CD4-positive, alpha-beta T cell (primary cell): ENCODE data around the gene IGFBP4. TPM values are rescaled to one million over a fixed set of nuclear protein-coding genes. Genes with fewer than 3 reads are reported as not detected.
"Not testable (repeated sequence)": the region's sequence is repeated elsewhere in the genome, so short reads cannot be mapped to it uniquely, and the experiment has no call there.

Experiments used
- ATAC-seq: fragments of 200-7000 bp; cut with Tn5 transposase; one replicate; pipeline ENCODE4 v1.10.0; 2022; ENCODE audit warnings: mild to moderate bottlenecking; ENCODE audit not compliant: poor library complexity
- CTCF ChIA-PET: fragments of 350-600 bp; sonication (Branson Sonifier 250); formaldehyde crosslinking; loops from one replicate; lab custom pipeline; 2021; ENCODE audit warnings: antibody characterized with exemption, inconsistent platforms; lab: Charles Lee
- POLR2A ChIA-PET: fragments of 350-600 bp; sonication (Branson Sonifier 250); formaldehyde crosslinking; loops from one replicate; lab custom pipeline; 2021; ENCODE audit warnings: antibody characterized with exemption, inconsistent platforms; lab: Charles Lee
- DNase-seq, 14 experiments: peaks; one replicate each; pipeline ENCODE4 v3.0.0-alpha.2; 2013 to 2020; ENCODE audit warnings: mixed read lengths in 2 of 14
- H3K27ac ChIP-seq, 2 donors: one replicate each; pipeline versions ENCODE4 v1.5.1 to v1.7.0; 2013; ENCODE audit warnings: low read length in 2 of 2, low read depth in 1 of 2, mild to moderate bottlenecking in 1 of 2
- H3K27me3 ChIP-seq, 2 experiments: 1 replicate in 1 of 2; 2 replicates in 1 of 2; pipeline versions ENCODE4 v1.6.1 to v1.7.0; 2013; ENCODE audit warnings: low read length in 2 of 2, control low read depth in 1 of 2, mild to moderate bottlenecking in 1 of 2, moderate library complexity in 1 of 2; ENCODE audit not compliant: insufficient read depth in 2 of 2, control insufficient read depth in 1 of 2
- H3K36me3 ChIP-seq: one replicate; pipeline ENCODE4 v1.6.1; 2013; ENCODE audit warnings: low read length, control low read depth; ENCODE audit not compliant: insufficient read depth
- H3K4me1 ChIP-seq: one replicate; pipeline ENCODE4 v1.6.1; 2013; ENCODE audit warnings: low read length, control low read depth; ENCODE audit not compliant: insufficient read depth
- H3K4me3 ChIP-seq: one replicate; pipeline ENCODE4 v1.5.1; 2013; ENCODE audit warnings: mild to moderate bottlenecking, low read length, moderate library complexity
- H3K9me3 ChIP-seq, 2 experiments: 1 replicate in 1 of 2; 2 replicates in 1 of 2; pipeline versions ENCODE4 v1.6.1 to v1.7.0; 2013; ENCODE audit warnings: low read length in 2 of 2, mild to moderate bottlenecking in 2 of 2, control low read depth in 1 of 2, moderate library complexity in 1 of 2; ENCODE audit not compliant: control insufficient read depth in 1 of 2, insufficient read depth in 1 of 2
- H3K27ac Mint-ChIP-seq: one replicate; pipeline ENCODE4 v1.8.0; 2020; ENCODE audit warnings: mixed read lengths
- H3K27me3 Mint-ChIP-seq: one replicate; pipeline ENCODE4 v1.8.0; 2021; ENCODE audit warnings: mixed read lengths
- H3K36me3 Mint-ChIP-seq: one replicate; pipeline ENCODE4 v1.8.0; 2021; ENCODE audit warnings: low read depth, mixed read lengths
- H3K4me1 Mint-ChIP-seq: one replicate; pipeline ENCODE4 v1.8.0; 2021; ENCODE audit warnings: low read depth, mixed read lengths
- H3K4me3 Mint-ChIP-seq: one replicate; pipeline ENCODE4 v1.8.0; 2020; ENCODE audit warnings: mild to moderate bottlenecking, mixed read lengths
- H3K9me3 Mint-ChIP-seq: one replicate; pipeline ENCODE4 v1.8.0; 2020; ENCODE audit warnings: mixed read lengths
- intact Hi-C, 2 experiments: fragments of 100-400 bp; cut with DNase I in 1 of 2; cut with micrococcal nuclease in 1 of 2; formaldehyde crosslinking; loops; one replicate each; pipeline versions ENCODE4 v1.15.1 to v1.9.0; 2023 to 2025; cut with DNase I, micrococcal nuclease
- total RNA-seq, 174 experiments: library from RNA in 2 of 174; stranded (reverse) in 2 of 174; gene quantifications; one replicate each; pipeline ENCODE4 v1.2.3 and lab custom pipeline; 2021 to 2026
- TF ChIP-seq, protein P1 (sequence below): fragments of 200-600 bp; IDR thresholded peaks from one replicate; pipeline ENCODE4 v1.8.0; 2022; ENCODE audit warnings: antibody characterized with exemption, mild to moderate bottlenecking

IGFBP4 gene
- total RNA-seq, 2 experiments from 2014 or later, result 2.5 to 2.6 TPM

- TF ChIP-seq, protein P1, sequence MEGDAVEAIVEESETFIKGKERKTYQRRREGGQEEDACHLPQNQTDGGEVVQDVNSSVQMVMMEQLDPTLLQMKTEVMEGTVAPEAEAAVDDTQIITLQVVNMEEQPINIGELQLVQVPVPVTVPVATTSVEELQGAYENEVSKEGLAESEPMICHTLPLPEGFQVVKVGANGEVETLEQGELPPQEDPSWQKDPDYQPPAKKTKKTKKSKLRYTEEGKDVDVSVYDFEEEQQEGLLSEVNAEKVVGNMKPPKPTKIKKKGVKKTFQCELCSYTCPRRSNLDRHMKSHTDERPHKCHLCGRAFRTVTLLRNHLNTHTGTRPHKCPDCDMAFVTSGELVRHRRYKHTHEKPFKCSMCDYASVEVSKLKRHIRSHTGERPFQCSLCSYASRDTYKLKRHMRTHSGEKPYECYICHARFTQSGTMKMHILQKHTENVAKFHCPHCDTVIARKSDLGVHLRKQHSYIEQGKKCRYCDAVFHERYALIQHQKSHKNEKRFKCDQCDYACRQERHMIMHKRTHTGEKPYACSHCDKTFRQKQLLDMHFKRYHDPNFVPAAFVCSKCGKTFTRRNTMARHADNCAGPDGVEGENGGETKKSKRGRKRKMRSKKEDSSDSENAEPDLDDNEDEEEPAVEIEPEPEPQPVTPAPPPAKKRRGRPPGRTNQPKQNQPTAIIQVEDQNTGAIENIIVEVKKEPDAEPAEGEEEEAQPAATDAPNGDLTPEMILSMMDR, result no peak
- ATAC-seq, result no peak
- Histone ChIP-seq H3K4me3 (no peak overlapping the region), H3K36me3 (no peaks in the 10 kb centered on the region), H3K27ac (no peak overlapping the region), H3K4me1 (no peaks in the 10 kb centered on the region), H3K9me3 (no peaks in the 10 kb centered on the region), H3K27me3 (no peaks in the 10 kb centered on the region)
- H3K4me3 Mint-ChIP-seq, result no peak overlapping the region
- H3K4me1 Mint-ChIP-seq, result peaks cover under 1% of the 10 kb centered on the region
- ChIA-PET CTCF (interaction anchor here (0.9 kb wide), 1 partner anchor 11 kb away, joined by 3 read pairs; no protein-coding TSS in a partner anchor), POLR2A (interaction anchor here (1.0 kb wide), 1 partner anchor 147 kb away, joined by 3 read pairs; no protein-coding TSS in a partner anchor)
- H3K36me3 Mint-ChIP-seq, result no peaks in the 10 kb centered on the region
- H3K27me3 Mint-ChIP-seq, result no peaks in the 10 kb centered on the region
- H3K27ac Mint-ChIP-seq, result no peak overlapping the region
- no peaks in the 10 kb centered on the region for H3K9me3 Mint-ChIP-seq
- intact Hi-C loops, result loop anchor here in 1 of 2 experiments (10.0 kb wide), 1 partner anchor 45 kb away; the partner anchor contains the start of gene GJD3
- no peak for DNase-seq
These were observed 33.2 kb upstream of the IGFBP4 start for GRCh38 chr17:40410082-40410481.

GRCh38 chr17:40411821-40412220, 31.4 kb upstream of the IGFBP4 start:
- POLR2A ChIA-PET, result interaction anchor here (0.6 to 0.7 kb wide), 3 partner anchors 76 to 143 kb away, joined by 3 to 4 read pairs (median 4); no protein-coding TSS in a partner anchor

GRCh38 chr17:40412880-40413279, 30.4 kb upstream of the IGFBP4 start:
- no peak for ATAC-seq

More at GRCh38 chr17:40411821-40412220, 31.4 kb upstream of the IGFBP4 start:
- TF ChIP-seq, protein P1, result no peak
- intact Hi-C loops, result loop anchor here in 1 of 2 experiments (10.0 kb wide), 1 partner anchor 47 kb away; the partner anchor contains the start of gene GJD3
- H3K4me3 ChIP-seq, result no peak overlapping the region
- H3K27ac ChIP-seq, result no peak overlapping the region
- no peaks in the 10 kb centered on the region for H3K9me3 ChIP-seq
- H3K36me3 Mint-ChIP-seq, result no peaks in the 10 kb centered on the region
- H3K36me3 ChIP-seq, result no peaks in the 10 kb centered on the region
- no peak overlapping the region for H3K27ac Mint-ChIP-seq
- H3K27me3 Mint-ChIP-seq, result no peaks in the 10 kb centered on the region
- no peak overlapping the region for H3K4me3 Mint-ChIP-seq
- H3K4me1 ChIP-seq, result peaks cover 1% of the 10 kb centered on the region
- no peaks in the 10 kb centered on the region for H3K27me3 ChIP-seq
- H3K9me3 Mint-ChIP-seq, result no peaks in the 10 kb centered on the region
- peaks cover 10% of the 10 kb centered on the region for H3K4me1 Mint-ChIP-seq
- DNase-seq, result no peak
- no peak for ATAC-seq
- CTCF ChIA-PET, result interaction anchor here (1.1 to 3.3 kb wide), 4 partner anchors 16 to 121 kb away, joined by 3 to 10 read pairs (median 4); partner anchors contain the start of gene IGFBP4

GRCh38 chr17:40414312-40414711, 28.9 kb upstream of the IGFBP4 start:
- POLR2A ChIA-PET, result interaction anchor here (0.6 to 1.8 kb wide), 3 partner anchors 13 to 168 kb away, joined by 3 to 7 read pairs (median 3); no protein-coding TSS in a partner anchor
- not testable (repeated sequence) for H3K36me3 ChIP-seq, H3K36me3 Mint-ChIP-seq, H3K27ac ChIP-seq, H3K27me3 ChIP-seq, H3K27me3 Mint-ChIP-seq, H3K9me3 Mint-ChIP-seq, H3K4me3 Mint-ChIP-seq, H3K27ac Mint-ChIP-seq, DNase-seq, ATAC-seq, H3K4me3 ChIP-seq, H3K9me3 ChIP-seq
- H3K4me1 ChIP-seq, result peaks cover 22% of the 10 kb centered on the region
- intact Hi-C loops, result loop anchor here (2.0 to 10.0 kb wide), 3 partner anchors 16 to 112 kb away; partner anchors contain the start of gene GJD3 (in 1 of the 2)
- peaks cover 23% of the 10 kb centered on the region for H3K4me1 Mint-ChIP-seq
- CTCF ChIA-PET, result interaction anchor here (0.9 to 4.6 kb wide), 6 partner anchors 30 to 301 kb away, joined by 3 to 38 read pairs (median 4); partner anchors contain the start of gene IGFBP4

More at GRCh38 chr17:40412880-40413279, 30.4 kb upstream of the IGFBP4 start:
- peaks cover 0 to 4% of the 10 kb centered on the region in 2 experiments for H3K27me3 ChIP-seq
- H3K36me3 Mint-ChIP-seq, result no peaks in the 10 kb centered on the region
- no peak overlapping the region for H3K27ac ChIP-seq
- H3K9me3 ChIP-seq, result no peaks in the 10 kb centered on the region
- H3K9me3 Mint-ChIP-seq, result no peaks in the 10 kb centered on the region
- H3K36me3 ChIP-seq, result no peaks in the 10 kb centered on the region
- H3K27me3 Mint-ChIP-seq, result no peaks in the 10 kb centered on the region
- no peak overlapping the region for H3K4me3 ChIP-seq
- ChIA-PET POLR2A (interaction anchor here (0.5 to 1.8 kb wide), 4 partner anchors 14 to 121 kb away, joined by 3 to 7 read pairs (median 4); no protein-coding TSS in a partner anchor), CTCF (interaction anchor here (0.9 to 3.3 kb wide), 3 partner anchors 31 to 121 kb away, joined by 3 to 10 read pairs (median 3); partner anchors contain the start of gene IGFBP4)
- H3K27ac Mint-ChIP-seq, result no peak overlapping the region
- H3K4me3 Mint-ChIP-seq, result no peak overlapping the region
- H3K4me1 Mint-ChIP-seq, result peaks cover 17% of the 10 kb centered on the region
- TF ChIP-seq, protein P1, result no peak
- no peak for DNase-seq
- intact Hi-C loops, result loop anchor here in 1 of 2 experiments (10.0 kb wide), 1 partner anchor 48 kb away; the partner anchor contains the start of gene GJD3
- peaks cover 10% of the 10 kb centered on the region for H3K4me1 ChIP-seq
